Measurements from ENCODE around the gene MAEL. TPM values are rescaled to one million over a fixed set of nuclear protein-coding genes. Genes with fewer than 3 reads are reported as not detected.

MAEL gene
- total and polyA plus RNA-seq, 3 experiments from 2014 or later: not detected

DNA sequence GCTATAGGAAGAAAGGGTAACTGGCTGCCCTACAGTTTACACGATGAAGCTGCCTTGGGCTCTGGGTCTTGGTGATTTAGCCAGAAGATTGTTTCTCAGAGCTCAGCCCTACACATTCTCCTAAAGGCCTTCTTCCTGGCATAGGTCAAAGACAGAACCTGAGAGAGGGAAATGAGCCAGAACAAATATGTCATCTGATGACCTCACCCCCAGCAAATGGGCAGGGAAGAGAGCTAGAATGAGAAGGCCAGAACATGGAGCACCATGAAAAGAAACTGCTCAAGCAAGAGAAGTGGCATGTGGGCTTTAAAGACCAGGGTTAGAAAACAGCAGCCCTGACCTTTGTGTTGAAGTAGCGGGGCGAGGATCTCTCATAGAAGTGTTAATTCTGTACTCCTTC, 8.3 kb upstream of the MAEL start:
- DNase-seq: no peak
- POLR2A ChIA-PET: no interaction called here
- peaks cover 3 to 18% of the 10 kb centered on the region in 2 donors for H3K27me3 Mint-ChIP-seq

GRCh38 chr1:166981589-166981988, 7.5 kb upstream of the MAEL start:
- no peaks in the 10 kb centered on the region for H3K36me3 Mint-ChIP-seq
- peaks cover 3 to 26% of the 10 kb centered on the region in 2 donors for H3K27me3 Mint-ChIP-seq
- Histone ChIP-seq H3K27ac (ENCODE audit: low read depth, low read length) (no peak overlapping the region), H3K36me3 (ENCODE audit: insufficient read depth, low read length) (no peaks in the 10 kb centered on the region), H3K4me1 (ENCODE audit: insufficient read depth, low read length) (no peaks in the 10 kb centered on the region), H3K9me3 (ENCODE audit: low read length) (no peaks in the 10 kb centered on the region), H3K27me3 (ENCODE audit: insufficient read depth, low read length, poor library complexity, severe bottlenecking) (no peaks in the 10 kb centered on the region), H3K4me3 (ENCODE audit: low read length) (no peak overlapping the region)
- ChIA-PET CTCF (no interaction called here), POLR2A (no interaction called here)
- H3K4me1 Mint-ChIP-seq: peaks cover 0 to under 1% (median 0%) of the 10 kb centered on the region in 3 donors
- no peak for DNase-seq
- no peaks in the 10 kb centered on the region for H3K9me3 Mint-ChIP-seq
- no peak overlapping the region for H3K4me3 Mint-ChIP-seq
- no peak overlapping the region for H3K27ac Mint-ChIP-seq

More for the DNA sequence above, 8.3 kb upstream of the MAEL start:
- H3K36me3 ChIP-seq (ENCODE audit: insufficient read depth, low read length): no peaks in the 10 kb centered on the region
- no peak overlapping the region for H3K4me3 ChIP-seq (ENCODE audit: low read length)
- no peak overlapping the region for H3K4me3 Mint-ChIP-seq
- H3K27ac Mint-ChIP-seq: no peak overlapping the region
- CTCF ChIA-PET: interaction anchor here (1.2 kb wide), 1 partner anchor 70 kb away, joined by 4 read pairs; no protein-coding TSS in a partner anchor
- peaks cover 5% of the 10 kb centered on the region for H3K4me1 ChIP-seq (ENCODE audit: insufficient read depth, low read length)
- no peak overlapping the region for H3K27ac ChIP-seq (ENCODE audit: low read depth, low read length)
- no peaks in the 10 kb centered on the region for H3K9me3 Mint-ChIP-seq
- no peaks in the 10 kb centered on the region for H3K27me3 ChIP-seq (ENCODE audit: insufficient read depth, low read length, poor library complexity, severe bottlenecking)
- no peaks in the 10 kb centered on the region for H3K9me3 ChIP-seq (ENCODE audit: low read length)
- peaks cover 4 to 8% (median 6%) of the 10 kb centered on the region in 3 donors for H3K4me1 Mint-ChIP-seq
- H3K36me3 Mint-ChIP-seq: no peaks in the 10 kb centered on the region

DNA sequence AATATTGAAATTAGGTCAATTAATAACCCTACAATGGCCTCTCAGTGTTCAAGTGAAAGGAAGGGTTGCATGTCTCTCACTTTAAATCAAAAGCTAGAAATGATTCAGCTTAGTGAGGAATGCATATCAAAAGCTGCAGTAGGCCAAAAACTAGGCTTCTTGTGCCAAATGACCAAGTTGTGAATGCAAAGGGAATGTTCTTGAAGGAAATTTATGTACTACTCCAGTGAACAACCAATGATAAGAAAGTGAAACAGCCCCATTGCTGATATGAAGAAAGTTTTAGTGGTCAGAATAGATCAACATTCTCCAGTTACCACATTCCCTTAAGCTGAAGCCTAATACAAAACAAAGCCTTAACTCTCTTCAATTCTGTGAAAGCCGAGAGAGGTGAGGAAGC, 10.0 kb downstream of the MAEL start:
- Mint-ChIP-seq H3K4me1 (no peaks in the 10 kb centered on the region), H3K27ac (no peak overlapping the region), H3K4me3 (no peak overlapping the region), H3K27me3 (peaks cover 7 to 47% of the 10 kb centered on the region in 2 donors), H3K36me3 (peaks cover 0 to 3% (median 0%) of the 10 kb centered on the region in 3 donors), H3K9me3 (peaks cover 0 to 12% (median 2%) of the 10 kb centered on the region in 5 donors)
- H3K27ac ChIP-seq (ENCODE audit: low read depth, low read length): no peak overlapping the region
- H3K36me3 ChIP-seq (ENCODE audit: insufficient read depth, low read length): no peaks in the 10 kb centered on the region
- H3K27me3 ChIP-seq (ENCODE audit: insufficient read depth, low read length, poor library complexity, severe bottlenecking): no peaks in the 10 kb centered on the region
- H3K9me3 ChIP-seq (ENCODE audit: low read length): no peaks in the 10 kb centered on the region
- H3K4me1 ChIP-seq (ENCODE audit: insufficient read depth, low read length): no peaks in the 10 kb centered on the region
- ChIA-PET POLR2A (no interaction called here), CTCF (interaction anchor here (1.0 kb wide), 1 partner anchor 89 kb away, joined by 3 read pairs; no protein-coding TSS in a partner anchor)
- DNase-seq: no peak
- H3K4me3 ChIP-seq (ENCODE audit: low read length): no peak overlapping the region

DNA sequence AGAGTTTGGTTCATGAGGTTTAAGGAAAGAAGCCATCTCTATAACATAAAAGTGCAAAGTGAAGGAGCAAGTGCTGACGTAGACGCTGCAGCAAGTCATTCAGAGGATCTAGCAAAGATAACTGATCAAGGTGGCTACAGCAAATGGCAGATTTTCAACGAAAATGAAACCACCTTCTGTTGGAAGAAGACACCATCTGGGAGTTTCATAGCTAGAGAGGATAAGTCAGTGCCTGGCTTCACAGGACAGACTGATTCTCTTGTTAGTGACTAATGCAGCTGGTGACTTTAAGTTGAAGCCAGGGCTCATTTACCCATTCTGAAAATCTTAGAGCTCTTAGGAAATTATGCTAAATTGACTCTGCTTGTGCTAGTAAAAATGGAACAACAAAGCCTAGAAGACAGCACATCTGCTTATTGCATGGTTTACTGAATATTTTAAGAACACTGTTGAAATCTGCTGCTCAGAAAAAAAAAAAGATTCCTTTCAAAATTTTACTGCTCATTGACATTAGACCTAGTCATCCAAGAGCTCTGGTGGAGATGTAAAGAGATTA, 10.5 kb downstream of the MAEL start:
- H3K4me3 Mint-ChIP-seq: no peak overlapping the region
- Histone ChIP-seq H3K27ac (ENCODE audit: low read depth, low read length) (no peak overlapping the region), H3K27me3 (ENCODE audit: insufficient read depth, low read length, poor library complexity, severe bottlenecking) (no peaks in the 10 kb centered on the region), H3K9me3 (ENCODE audit: low read length) (no peaks in the 10 kb centered on the region), H3K4me3 (ENCODE audit: low read length) (no peak overlapping the region), H3K4me1 (ENCODE audit: insufficient read depth, low read length) (no peaks in the 10 kb centered on the region), H3K36me3 (ENCODE audit: insufficient read depth, low read length) (no peaks in the 10 kb centered on the region)
- ChIA-PET POLR2A (no interaction called here), CTCF (interaction anchor here (1.0 kb wide), 1 partner anchor 90 kb away, joined by 3 read pairs; no protein-coding TSS in a partner anchor)
- H3K27me3 Mint-ChIP-seq: peaks cover 7 to 47% of the 10 kb centered on the region in 2 donors
- no peak for DNase-seq
- H3K27ac Mint-ChIP-seq: no peak overlapping the region
- peaks cover 0 to 12% (median 2%) of the 10 kb centered on the region in 5 donors for H3K9me3 Mint-ChIP-seq
- no peaks in the 10 kb centered on the region for H3K4me1 Mint-ChIP-seq
- peaks cover 0 to 3% (median 0%) of the 10 kb centered on the region in 3 donors for H3K36me3 Mint-ChIP-seq

- no peak for DNase-seq
- Mint-ChIP-seq H3K4me3 (no peak overlapping the region), H3K4me1 (no peaks in the 10 kb centered on the region), H3K36me3 (peaks cover 0 to 3% (median 0%) of the 10 kb centered on the region in 3 donors), H3K27me3 (peaks cover 7 to 46% of the 10 kb centered on the region in 2 donors), H3K9me3 (peaks cover 0 to 12% (median 2%) of the 10 kb centered on the region in 5 donors), H3K27ac (no peak overlapping the region)
- no peaks in the 10 kb centered on the region for H3K9me3 ChIP-seq (ENCODE audit: low read length)
- POLR2A ChIA-PET: no interaction called here
- no peaks in the 10 kb centered on the region for H3K36me3 ChIP-seq (ENCODE audit: insufficient read depth, low read length)
- H3K4me3 ChIP-seq (ENCODE audit: low read length): no peak overlapping the region
- H3K4me1 ChIP-seq (ENCODE audit: insufficient read depth, low read length): no peaks in the 10 kb centered on the region
- CTCF ChIA-PET: no interaction called here
- no peak overlapping the region for H3K27ac ChIP-seq (ENCODE audit: low read depth, low read length)
- H3K27me3 ChIP-seq (ENCODE audit: insufficient read depth, low read length, poor library complexity, severe bottlenecking): no peaks in the 10 kb centered on the region
These were observed 11.5 kb downstream of the MAEL start for GRCh38 chr1:167000546-167000945.

- H3K27ac ChIP-seq (ENCODE audit: low read depth, low read length): no peak overlapping the region
- no peak overlapping the region for H3K27ac Mint-ChIP-seq
- ChIA-PET CTCF (no interaction called here), POLR2A (no interaction called here)
- no peaks in the 10 kb centered on the region for H3K9me3 ChIP-seq (ENCODE audit: low read length)
- no peaks in the 10 kb centered on the region for H3K4me1 ChIP-seq (ENCODE audit: insufficient read depth, low read length)
- H3K27me3 Mint-ChIP-seq: peaks cover 7 to 31% of the 10 kb centered on the region in 2 donors
- H3K4me1 Mint-ChIP-seq: no peaks in the 10 kb centered on the region
- H3K9me3 Mint-ChIP-seq: peaks cover 0 to 12% (median 2%) of the 10 kb centered on the region in 5 donors
- H3K36me3 ChIP-seq (ENCODE audit: insufficient read depth, low read length): no peaks in the 10 kb centered on the region
- DNase-seq: no peak
- no peak overlapping the region for H3K4me3 ChIP-seq (ENCODE audit: low read length)
- no peaks in the 10 kb centered on the region for H3K27me3 ChIP-seq (ENCODE audit: insufficient read depth, low read length, poor library complexity, severe bottlenecking)
- peaks cover 0 to 3% (median 0%) of the 10 kb centered on the region in 3 donors for H3K36me3 Mint-ChIP-seq
- H3K4me3 Mint-ChIP-seq: no peak overlapping the region
These were observed 13.3 kb downstream of the MAEL start for GRCh38 chr1:167002354-167002753.

GRCh38 chr1:167003711-167004110, 14.6 kb downstream of the MAEL start:
- ChIA-PET POLR2A (no interaction called here), CTCF (no interaction called here)
- H3K4me3 ChIP-seq (ENCODE audit: low read length): no peak overlapping the region
- Mint-ChIP-seq H3K4me3 (no peak overlapping the region), H3K36me3 (peaks cover 0 to 3% (median 0%) of the 10 kb centered on the region in 3 donors), H3K9me3 (peaks cover 0 to 12% (median 2%) of the 10 kb centered on the region in 5 donors), H3K27ac (no peak overlapping the region), H3K4me1 (no peaks in the 10 kb centered on the region), H3K27me3 (peaks cover 0 to 28% of the 10 kb centered on the region in 2 donors)
- H3K36me3 ChIP-seq (ENCODE audit: insufficient read depth, low read length): no peaks in the 10 kb centered on the region
- no peaks in the 10 kb centered on the region for H3K9me3 ChIP-seq (ENCODE audit: low read length)
- no peaks in the 10 kb centered on the region for H3K4me1 ChIP-seq (ENCODE audit: insufficient read depth, low read length)
- no peak overlapping the region for H3K27ac ChIP-seq (ENCODE audit: low read depth, low read length)
- no peaks in the 10 kb centered on the region for H3K27me3 ChIP-seq (ENCODE audit: insufficient read depth, low read length, poor library complexity, severe bottlenecking)
- DNase-seq: no peak

DNA sequence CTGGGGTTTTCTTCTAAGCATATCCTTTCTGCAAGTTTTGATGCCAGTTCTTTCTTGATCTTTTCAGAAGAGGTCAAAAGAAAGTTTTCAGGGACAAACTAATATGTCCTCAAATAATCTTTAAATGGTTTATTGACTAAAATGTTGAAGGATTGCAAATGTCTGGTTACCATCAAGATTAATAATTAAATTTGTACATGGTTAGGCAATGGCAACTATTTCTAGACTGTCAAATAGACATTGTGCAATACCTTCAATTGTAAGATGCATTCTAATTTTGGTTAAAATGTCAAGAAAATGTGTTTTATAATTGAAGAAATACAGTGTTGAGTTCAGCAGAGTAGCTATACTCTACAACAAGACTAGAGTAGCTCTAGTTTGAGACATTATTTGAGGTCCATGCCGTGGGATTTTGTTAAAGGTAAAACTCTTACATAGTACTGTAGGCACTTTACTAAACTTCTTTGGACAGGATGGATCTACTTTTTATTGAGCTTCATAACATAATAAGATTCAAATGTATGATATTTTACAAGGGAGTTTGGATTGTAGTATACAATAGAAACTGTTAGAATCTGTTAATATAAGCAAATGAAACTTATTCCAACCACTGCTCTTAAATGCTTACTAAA, 22.6 kb downstream of the MAEL start:
- Mint-ChIP-seq H3K4me1 (no peaks in the 10 kb centered on the region), H3K27me3 (peaks cover 30 to 63% of the 10 kb centered on the region in 2 donors), H3K9me3 (peaks cover 0 to 2% (median 0%) of the 10 kb centered on the region in 5 donors), H3K27ac (no peak overlapping the region), H3K36me3 (no peaks in the 10 kb centered on the region), H3K4me3 (no peak overlapping the region)
- ChIA-PET CTCF (no interaction called here), POLR2A (no interaction called here)
- Histone ChIP-seq H3K9me3 (ENCODE audit: low read length) (no peaks in the 10 kb centered on the region), H3K27ac (ENCODE audit: low read depth, low read length) (no peak overlapping the region), H3K4me1 (ENCODE audit: insufficient read depth, low read length) (no peaks in the 10 kb centered on the region), H3K27me3 (ENCODE audit: insufficient read depth, low read length, poor library complexity, severe bottlenecking) (no peaks in the 10 kb centered on the region), H3K4me3 (ENCODE audit: low read length) (no peak overlapping the region), H3K36me3 (ENCODE audit: insufficient read depth, low read length) (no peaks in the 10 kb centered on the region)
- no peak for DNase-seq

Measured in CD8-positive, alpha-beta memory T cell (primary cell).